CD14-positive monocyte (primary cell): ENCODE data around the gene ALOX12B. TPM values are rescaled to one million over a fixed set of nuclear protein-coding genes. Genes with fewer than 3 reads are reported as not detected.

ENCODE experiments used
- DNase-seq, 3 donors: peaks; one replicate each; pipeline ENCODE4 v3.0.0-alpha.2; 2011 to 2022
- H2AFZ ChIP-seq: 2 replicates; pipeline ENCODE4 v1.6.0; 2012; ENCODE audit warnings: mild to moderate bottlenecking, low read depth, low read length, inconsistent platforms; ENCODE audit not compliant: insufficient read depth, poor library complexity, severe bottlenecking
- H3K27ac ChIP-seq, 2 donors: 1 replicate in 1 of 2; 2 replicates in 1 of 2; pipeline ENCODE4 v1.5.1; 2012 to 2013; ENCODE audit warnings: low read length in 2 of 2, control low read depth in 1 of 2, inconsistent platforms in 1 of 2, low read depth in 1 of 2, mild to moderate bottlenecking in 1 of 2
- H3K27me3 ChIP-seq, 2 donors: one replicate each; pipeline versions ENCODE4 v1.6.0 to v1.6.1; 2011 to 2013; ENCODE audit warnings: low read length in 2 of 2; ENCODE audit not compliant: control insufficient read depth in 2 of 2, insufficient read depth in 2 of 2
- H3K36me3 ChIP-seq, 2 donors: replicated peaks in 1 of 2; 1 replicate in 1 of 2; 2 replicates in 1 of 2; pipeline versions ENCODE4 v1.5.1 to v1.6.1; 2012 to 2013; ENCODE audit warnings: low read length in 2 of 2, control low read depth in 1 of 2, inconsistent platforms in 1 of 2, mild to moderate bottlenecking in 1 of 2; ENCODE audit not compliant: insufficient read depth in 2 of 2, control insufficient read depth in 1 of 2
- H3K4me1 ChIP-seq, 2 donors: 1 replicate in 1 of 2; 2 replicates in 1 of 2; pipeline versions ENCODE4 v1.5.1 to v1.6.1; 2012 to 2013; ENCODE audit warnings: low read length in 2 of 2, control low read depth in 1 of 2, inconsistent platforms in 1 of 2, mild to moderate bottlenecking in 1 of 2, moderate library complexity in 1 of 2; ENCODE audit not compliant: insufficient read depth in 2 of 2, control insufficient read depth in 1 of 2
- H3K4me2 ChIP-seq: replicated peaks from 2 replicates; pipeline ENCODE3; 2012; ENCODE audit warnings: low read length, moderate library complexity, mild to moderate bottlenecking; ENCODE audit not compliant: poor library complexity, severe bottlenecking; ENCODE audit errors: extremely low read depth
- H3K4me3 ChIP-seq, 3 experiments: fragments of 200-600 bp in 1 of 3; sonication (generic) in 1 of 3; replicated peaks in 1 of 3; 1 replicate in 2 of 3; 2 replicates in 1 of 3; pipeline ENCODE4 v1.5.1; 2011 to 2013; ENCODE audit warnings: low read length in 3 of 3, mild to moderate bottlenecking in 3 of 3, control low read depth in 2 of 3, low read depth in 2 of 3, inconsistent platforms in 1 of 3, moderate library complexity in 1 of 3
- H3K79me2 ChIP-seq: 2 replicates; pipeline ENCODE4 v1.6.0; 2012; ENCODE audit warnings: mild to moderate bottlenecking, control low read depth, inconsistent platforms, low read length, moderate library complexity; ENCODE audit not compliant: insufficient read depth
- H3K9ac ChIP-seq: 2 replicates; pipeline ENCODE4 v1.6.0; 2017; ENCODE audit warnings: low read length, mild to moderate bottlenecking; ENCODE audit not compliant: insufficient read depth, poor library complexity, severe bottlenecking
- H3K9me3 ChIP-seq, 2 donors: replicated peaks in 1 of 2; 1 replicate in 1 of 2; 2 replicates in 1 of 2; pipeline versions ENCODE4 v1.5.1 to v1.6.1; 2012 to 2013; ENCODE audit warnings: low read length in 2 of 2, control low read depth in 1 of 2; ENCODE audit not compliant: control insufficient read depth in 1 of 2, insufficient read depth in 1 of 2
- H4K20me1 ChIP-seq: 2 replicates; pipeline ENCODE4 v1.6.0; 2012; ENCODE audit warnings: mild to moderate bottlenecking, low read length, control low read depth, moderate library complexity; ENCODE audit not compliant: insufficient read depth
- H3K27ac Mint-ChIP-seq, 7 donors: one replicate each; pipeline ENCODE4 v1.8.0; 2020; ENCODE audit warnings: mild to moderate bottlenecking in 7 of 7, mixed read lengths in 7 of 7, moderate library complexity in 6 of 7, inconsistent platforms in 2 of 7
- H3K27me3 Mint-ChIP-seq, 3 donors: one replicate each; pipeline ENCODE4 v1.8.0; 2021 to 2022; ENCODE audit warnings: low read depth in 3 of 3, mild to moderate bottlenecking in 3 of 3, mixed read lengths in 3 of 3, moderate library complexity in 3 of 3, inconsistent platforms in 1 of 3
- H3K36me3 Mint-ChIP-seq, 2 donors: one replicate each; pipeline ENCODE4 v1.8.0; 2020; ENCODE audit warnings: mixed read lengths in 2 of 2, inconsistent platforms in 1 of 2, mild to moderate bottlenecking in 1 of 2
- H3K4me1 Mint-ChIP-seq: one replicate; pipeline ENCODE4 v1.8.0; 2020; ENCODE audit warnings: mild to moderate bottlenecking, mixed read lengths
- H3K4me3 Mint-ChIP-seq, 2 donors: one replicate each; pipeline ENCODE4 v1.8.0; 2020; ENCODE audit warnings: mild to moderate bottlenecking in 2 of 2, mixed read lengths in 2 of 2, moderate library complexity in 1 of 2
- H3K9me3 Mint-ChIP-seq, 7 donors: one replicate each; pipeline ENCODE4 v1.8.0; 2020 to 2022; ENCODE audit warnings: mixed read lengths in 7 of 7, mild to moderate bottlenecking in 6 of 7, moderate library complexity in 6 of 7, inconsistent platforms in 2 of 7
- WGBS: methylation state at CpG from one replicate; pipeline ENCODE4 v1.1.5; 2013; ENCODE audit warnings: missing lambda C conversion rate; ENCODE audit not compliant: insufficient coverage; 5-methylcytosine and 5-hydroxymethylcytosine counted together
- intact Hi-C, 2 donors: fragments of 100-400 bp; cut with micrococcal nuclease; formaldehyde crosslinking; loops; one replicate each; pipeline versions ENCODE4 v1.15.0 to v1.15.1; 2023
- polyA plus RNA-seq, 3 donors: library from polyadenylated mRNA; depleted of rRNA in 1 of 3; unstranded in 2 of 3; stranded (reverse) in 1 of 3; fragments of 300-500 nt in 2 of 3; fragments of >200 nt in 1 of 3; fragmentation: Illumina TruSeq in 2 of 3; gene quantifications; 1 replicate in 2 of 3; 2 replicates in 1 of 3; pipeline ENCODE4 v1.2.3, GENCODE V29; 2012 to 2021
- TF ChIP-seq, protein P1 (sequence below): fragments of 200-600 bp; IDR thresholded peaks from one replicate; pipeline ENCODE4 v1.8.0; 2022; ENCODE audit warnings: antibody characterized with exemption, mild to moderate bottlenecking

Gene ALOX12B
- polyA plus RNA-seq, 3 donors = not detected

DNA sequence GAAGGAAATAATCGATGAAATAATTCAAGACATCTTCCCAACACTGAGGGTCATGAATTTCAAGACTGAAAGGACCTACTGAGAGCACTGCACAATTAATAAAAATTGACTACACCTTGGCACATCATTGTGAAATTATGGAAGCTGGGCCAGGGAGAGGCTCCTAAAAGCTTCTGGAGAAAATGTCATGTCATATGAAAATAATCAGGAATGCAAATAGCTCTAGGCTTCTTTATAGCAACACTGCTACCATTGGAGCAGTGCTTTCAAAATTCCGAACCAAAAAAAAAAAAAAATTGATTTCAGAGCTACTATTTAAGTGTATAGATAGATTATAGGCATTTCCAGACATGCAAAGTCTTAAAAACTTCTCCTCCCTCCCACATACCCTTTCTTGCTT lies 55.1 kb downstream of the ALOX12B start:
- Histone ChIP-seq H3K4me3 (no peak overlapping the region), H3K27me3 (no peaks in the 10 kb centered on the region), H3K4me1 (peaks cover 0 to 3% of the 10 kb centered on the region in 2 donors), H3K9me3 (no peaks in the 10 kb centered on the region), H3K27ac (no peak overlapping the region), H3K36me3 (no peaks in the 10 kb centered on the region), H3K4me2 (no peak overlapping the region), H2AFZ (no peak overlapping the region), H3K9ac (no peak overlapping the region), H3K79me2 (no peaks in the 10 kb centered on the region), H4K20me1 (no peaks in the 10 kb centered on the region)
- Mint-ChIP-seq H3K27me3 (peaks cover 2 to 7% (median 2%) of the 10 kb centered on the region in 3 donors), H3K4me3 (no peak overlapping the region), H3K27ac (no peak overlapping the region), H3K4me1 (peaks cover 19% of the 10 kb centered on the region), H3K36me3 (peaks cover 4 to 8% of the 10 kb centered on the region in 2 donors), H3K9me3 (peaks cover 0 to 2% (median 0%) of the 10 kb centered on the region in 7 donors)
- WGBS = no CpG with 5 or more reads among the region's 2 CpGs
- intact Hi-C loops = no loop called here
- no peak for DNase-seq
- TF ChIP-seq, protein P1, sequence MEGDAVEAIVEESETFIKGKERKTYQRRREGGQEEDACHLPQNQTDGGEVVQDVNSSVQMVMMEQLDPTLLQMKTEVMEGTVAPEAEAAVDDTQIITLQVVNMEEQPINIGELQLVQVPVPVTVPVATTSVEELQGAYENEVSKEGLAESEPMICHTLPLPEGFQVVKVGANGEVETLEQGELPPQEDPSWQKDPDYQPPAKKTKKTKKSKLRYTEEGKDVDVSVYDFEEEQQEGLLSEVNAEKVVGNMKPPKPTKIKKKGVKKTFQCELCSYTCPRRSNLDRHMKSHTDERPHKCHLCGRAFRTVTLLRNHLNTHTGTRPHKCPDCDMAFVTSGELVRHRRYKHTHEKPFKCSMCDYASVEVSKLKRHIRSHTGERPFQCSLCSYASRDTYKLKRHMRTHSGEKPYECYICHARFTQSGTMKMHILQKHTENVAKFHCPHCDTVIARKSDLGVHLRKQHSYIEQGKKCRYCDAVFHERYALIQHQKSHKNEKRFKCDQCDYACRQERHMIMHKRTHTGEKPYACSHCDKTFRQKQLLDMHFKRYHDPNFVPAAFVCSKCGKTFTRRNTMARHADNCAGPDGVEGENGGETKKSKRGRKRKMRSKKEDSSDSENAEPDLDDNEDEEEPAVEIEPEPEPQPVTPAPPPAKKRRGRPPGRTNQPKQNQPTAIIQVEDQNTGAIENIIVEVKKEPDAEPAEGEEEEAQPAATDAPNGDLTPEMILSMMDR = no peak

GRCh38 chr17:8031950-8032349 lies 55.6 kb downstream of the ALOX12B start:
- no peak for DNase-seq
- H3K4me3 Mint-ChIP-seq = no peak overlapping the region
- Histone ChIP-seq H3K9ac (no peak overlapping the region), H3K36me3 (no peaks in the 10 kb centered on the region), H3K9me3 (no peaks in the 10 kb centered on the region), H3K27ac (no peak overlapping the region), H3K4me1 (peaks cover 0 to 3% of the 10 kb centered on the region in 2 donors), H2AFZ (no peak overlapping the region), H3K4me2 (no peak overlapping the region), H4K20me1 (no peaks in the 10 kb centered on the region), H3K4me3 (no peak overlapping the region), H3K79me2 (no peaks in the 10 kb centered on the region), H3K27me3 (no peaks in the 10 kb centered on the region)
- TF ChIP-seq, protein P1 = no peak
- no peak overlapping the region for H3K27ac Mint-ChIP-seq
- peaks cover 19% of the 10 kb centered on the region for H3K4me1 Mint-ChIP-seq
- H3K36me3 Mint-ChIP-seq = peaks cover 5 to 9% of the 10 kb centered on the region in 2 donors
- intact Hi-C loops = no loop called here
- H3K27me3 Mint-ChIP-seq = peaks cover 2 to 6% (median 5%) of the 10 kb centered on the region in 3 donors
- no CpG with 5 or more reads among the region's 1 CpG for WGBS
- H3K9me3 Mint-ChIP-seq = no peaks in the 10 kb centered on the region
